ENCODE results near the gene AFTPH. TPM values are rescaled to one million over a fixed set of nuclear protein-coding genes. Genes with fewer than 3 reads are reported as not detected.

Gene AFTPH
- total RNA-seq, 1 experiment from 2014 or later, result 24.3 TPM

DNA sequence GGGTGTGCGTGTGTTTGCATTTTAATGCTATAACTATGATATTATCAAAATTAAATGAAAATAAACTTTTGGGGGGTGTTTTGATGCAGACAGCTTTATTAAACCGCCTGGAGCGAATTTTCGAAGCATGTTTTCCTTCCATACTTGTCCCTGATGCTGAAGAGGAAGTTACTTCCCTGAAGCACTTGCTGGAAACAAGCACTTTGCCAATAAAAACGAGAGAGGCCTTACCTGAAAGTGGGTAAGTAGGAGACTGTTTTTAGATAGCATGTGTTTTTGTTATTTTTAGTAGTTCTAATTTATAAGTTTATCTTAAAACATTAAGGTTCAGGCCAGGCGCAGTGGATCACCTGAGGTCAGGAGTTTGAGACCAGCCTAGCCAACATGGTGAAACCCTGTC, 43.3 kb downstream of the AFTPH start:
- H3K27me3 ChIP-seq, result no peaks in the 10 kb centered on the region
- H3K4me1 ChIP-seq, result no peaks in the 10 kb centered on the region
- no peak for DNase-seq
- H3K36me3 ChIP-seq, result peaks cover 9% of the 10 kb centered on the region; the same call in 1 of the 2 replicates
- H3K9me3 ChIP-seq (replicated peaks), result no peaks in the 10 kb centered on the region
- no peak overlapping the region for H3K27ac ChIP-seq
- no peak overlapping the region for H3K4me3 ChIP-seq

DNA sequence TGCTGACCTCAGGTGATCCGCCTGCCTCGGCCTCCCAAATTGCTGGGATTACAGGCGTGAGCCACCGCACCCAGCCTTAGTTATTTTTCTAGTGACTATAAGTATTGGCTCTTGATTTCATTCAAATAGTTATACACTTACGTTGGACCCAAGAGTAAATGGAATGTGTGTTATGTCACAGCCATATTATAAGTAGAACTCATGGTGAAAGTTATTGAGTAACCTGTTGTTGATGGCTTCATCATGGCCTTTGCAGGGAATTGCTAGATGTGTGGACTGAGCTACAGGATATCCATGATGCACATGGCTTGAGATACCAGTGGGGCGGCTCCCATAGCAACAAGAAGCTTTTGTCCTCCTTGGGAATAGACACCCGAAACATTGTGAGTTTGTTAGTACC, 44.7 kb downstream of the AFTPH start:
- Histone ChIP-seq H3K27ac (no peak overlapping the region), H3K9me3 (replicated peaks) (no peaks in the 10 kb centered on the region), H3K27me3 (no peaks in the 10 kb centered on the region), H3K4me1 (no peaks in the 10 kb centered on the region), H3K36me3 (peaks cover 9% of the 10 kb centered on the region; the same call in 1 of the 2 replicates), H3K4me3 (no peak overlapping the region)
- no peak for DNase-seq

- Histone ChIP-seq H3K4me3 (no peak overlapping the region), H3K9me3 (replicated peaks) (no peaks in the 10 kb centered on the region), H3K36me3 (peaks cover 4% of the 10 kb centered on the region), H3K4me1 (no peaks in the 10 kb centered on the region), H3K27me3 (no peaks in the 10 kb centered on the region), H3K27ac (no peak overlapping the region)
- no peak for DNase-seq
Measured at GRCh38 chr2:64574871-64575270, 50.7 kb downstream of the AFTPH start.

GRCh38 chr2:64581018-64581417, 56.9 kb downstream of the AFTPH start:
- H3K4me1 ChIP-seq, result no peaks in the 10 kb centered on the region
- no peak for DNase-seq
- peaks cover 6% of the 10 kb centered on the region for H3K36me3 ChIP-seq
- no peak overlapping the region for H3K4me3 ChIP-seq
- H3K9me3 ChIP-seq (replicated peaks), result no peaks in the 10 kb centered on the region
- H3K27ac ChIP-seq, result no peak overlapping the region
- H3K27me3 ChIP-seq, result no peaks in the 10 kb centered on the region

DNA sequence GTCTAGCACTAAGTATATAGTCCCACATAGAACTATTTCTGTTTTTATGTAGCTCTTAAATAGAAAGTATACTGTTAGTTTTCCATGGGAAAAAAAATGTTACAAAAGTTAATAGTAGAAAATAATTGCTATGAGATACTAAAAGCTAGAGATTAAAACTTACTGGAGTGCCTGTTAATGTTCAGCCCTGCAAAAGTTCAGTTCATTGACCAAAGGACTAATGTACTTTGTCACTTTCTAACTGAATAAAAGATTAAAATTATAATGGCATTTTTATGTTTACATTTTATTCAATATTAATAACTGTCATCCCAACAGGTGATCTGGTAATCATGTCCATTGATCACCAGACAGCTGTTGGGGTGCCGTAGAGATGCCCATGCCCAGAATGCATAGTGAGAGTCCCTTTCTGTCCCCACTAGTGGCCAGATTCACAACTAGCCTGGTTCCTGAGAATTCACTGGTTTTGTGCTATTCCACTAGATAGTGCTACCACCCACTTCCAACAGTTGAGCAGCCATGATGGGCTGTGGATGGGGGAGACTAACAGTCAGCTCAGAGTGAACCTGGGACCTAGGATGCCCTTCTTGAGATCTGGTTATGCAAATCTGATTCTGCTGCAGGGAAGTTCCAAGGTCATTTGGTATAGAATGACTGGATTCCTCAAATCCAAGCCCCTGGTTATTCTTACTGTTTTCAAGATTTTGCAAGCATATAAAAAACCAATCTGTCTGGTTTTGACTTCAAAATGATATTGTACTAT, 57.8 kb downstream of the AFTPH start:
- Histone ChIP-seq H3K9me3 (replicated peaks) (no peaks in the 10 kb centered on the region), H3K4me3 (no peak overlapping the region), H3K4me1 (no peaks in the 10 kb centered on the region), H3K36me3 (peaks cover 8% of the 10 kb centered on the region), H3K27me3 (no peaks in the 10 kb centered on the region), H3K27ac (no peak overlapping the region)
- DNase-seq, result no peak

- Histone ChIP-seq H3K9me3 (replicated peaks) (no peaks in the 10 kb centered on the region), H3K27ac (no peak overlapping the region), H3K4me3 (no peak overlapping the region)
Measured at GRCh38 chr2:64582774-64583340, 58.7 kb downstream of the AFTPH start.

GRCh38 chr2:64586054-64586453, 61.9 kb downstream of the AFTPH start:
- no peak for DNase-seq
- H3K4me3 ChIP-seq, result no peak overlapping the region
- H3K4me1 ChIP-seq, result no peaks in the 10 kb centered on the region
- H3K36me3 ChIP-seq, result peaks cover 22% of the 10 kb centered on the region
- H3K9me3 ChIP-seq (replicated peaks), result no peaks in the 10 kb centered on the region
- H3K27ac ChIP-seq, result no peak overlapping the region
- H3K27me3 ChIP-seq, result no peaks in the 10 kb centered on the region

More at GRCh38 chr2:64582774-64583340, 58.7 kb downstream of the AFTPH start:
- Histone ChIP-seq H3K36me3 (peaks cover 8% of the 10 kb centered on the region), H3K27me3 (no peaks in the 10 kb centered on the region), H3K4me1 (no peaks in the 10 kb centered on the region)
- no peak for DNase-seq

- H3K4me3 ChIP-seq, result no peak overlapping the region
- no peaks in the 10 kb centered on the region for H3K27me3 ChIP-seq
- DNase-seq, result peak in 1 of 2 experiments; percentile 76
- peaks cover 26% of the 10 kb centered on the region for H3K36me3 ChIP-seq
- no peaks in the 10 kb centered on the region for H3K4me1 ChIP-seq
- no peak overlapping the region for H3K27ac ChIP-seq
- H3K9me3 ChIP-seq (replicated peaks), result no peaks in the 10 kb centered on the region
Measured at GRCh38 chr2:64586883-64587481, 62.9 kb downstream of the AFTPH start.

DNA sequence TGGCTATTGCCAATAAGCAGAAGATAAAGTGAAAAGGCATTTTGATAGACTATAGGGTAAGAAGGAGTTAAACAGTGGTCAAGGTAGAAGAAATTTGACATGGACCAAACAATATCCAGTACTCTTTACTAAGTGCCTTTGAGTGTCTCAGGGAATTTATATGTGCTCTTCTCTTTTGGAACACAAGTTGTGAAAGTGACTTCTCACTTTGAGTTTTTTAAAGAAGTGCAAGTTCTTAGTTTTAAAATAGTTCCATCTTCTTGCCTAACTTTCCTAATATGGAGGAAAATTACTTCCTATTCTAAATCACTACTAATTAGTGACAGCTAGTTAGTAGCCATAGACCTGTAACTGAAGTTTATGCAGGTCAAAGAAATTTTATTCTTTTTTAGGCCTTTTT, 63.4 kb downstream of the AFTPH start:
- peaks cover 27% of the 10 kb centered on the region for H3K36me3 ChIP-seq
- H3K4me3 ChIP-seq, result no peak overlapping the region
- no peak overlapping the region for H3K27ac ChIP-seq
- no peak for DNase-seq
- no peaks in the 10 kb centered on the region for H3K4me1 ChIP-seq
- no peaks in the 10 kb centered on the region for H3K9me3 ChIP-seq (replicated peaks)
- no peaks in the 10 kb centered on the region for H3K27me3 ChIP-seq

DNA sequence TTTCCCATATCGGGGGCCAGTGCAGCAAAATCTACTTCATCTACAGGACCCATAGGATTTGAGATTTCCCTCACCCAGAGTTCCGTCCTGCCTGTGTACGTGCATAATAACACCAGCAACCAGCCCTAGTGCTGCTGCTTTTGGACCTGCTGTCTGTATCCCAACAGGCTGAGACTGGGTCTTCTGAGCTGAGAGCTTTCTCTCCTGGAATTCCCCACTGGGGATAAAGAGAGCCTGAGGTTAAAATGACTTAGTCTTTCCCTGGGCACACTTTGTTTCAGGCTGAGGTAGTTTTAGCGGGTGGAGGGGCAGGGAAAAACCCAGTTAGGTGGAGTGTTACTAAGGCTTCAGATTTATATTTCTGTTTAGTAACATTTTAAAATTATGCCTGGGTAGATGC, 67.1 kb downstream of the AFTPH start:
- no peak for DNase-seq
- H3K4me1 ChIP-seq, result no peaks in the 10 kb centered on the region
- no peak overlapping the region for H3K4me3 ChIP-seq
- H3K9me3 ChIP-seq (replicated peaks), result no peaks in the 10 kb centered on the region
- H3K27ac ChIP-seq, result no peak overlapping the region
- H3K27me3 ChIP-seq, result no peaks in the 10 kb centered on the region
- peaks cover 24% of the 10 kb centered on the region for H3K36me3 ChIP-seq

GRCh38 chr2:64593035-64593655, 69.0 kb downstream of the AFTPH start:
- no peak overlapping the region for H3K27ac ChIP-seq
- H3K4me3 ChIP-seq, result no peak overlapping the region
- no peaks in the 10 kb centered on the region for H3K9me3 ChIP-seq (replicated peaks)
- DNase-seq, result no peak
- H3K4me1 ChIP-seq, result no peaks in the 10 kb centered on the region
- peaks cover 24% of the 10 kb centered on the region for H3K36me3 ChIP-seq
- H3K27me3 ChIP-seq, result no peaks in the 10 kb centered on the region

- Histone ChIP-seq H3K27me3 (no peaks in the 10 kb centered on the region), H3K36me3 (peaks cover 20% of the 10 kb centered on the region; the same call in 1 of the 2 replicates), H3K27ac (no peak overlapping the region), H3K4me3 (no peak overlapping the region), H3K9me3 (replicated peaks) (no peaks in the 10 kb centered on the region), H3K4me1 (no peaks in the 10 kb centered on the region)
- DNase-seq, result no peak
Measured at GRCh38 chr2:64594226-64594989, 70.3 kb downstream of the AFTPH start.

- Histone ChIP-seq H3K9me3 (replicated peaks) (no peaks in the 10 kb centered on the region), H3K27ac (no peak overlapping the region), H3K4me3 (no peak overlapping the region), H3K27me3 (no peaks in the 10 kb centered on the region), H3K36me3 (0 out of 2 replicates have a peak, but pooled peaks cover 11% of the 10 kb centered on the region), H3K4me1 (no peaks in the 10 kb centered on the region)
- DNase-seq, result peak; percentile 41 to 74
Measured at GRCh38 chr2:64595397-64596176, 71.5 kb downstream of the AFTPH start.

DNA sequence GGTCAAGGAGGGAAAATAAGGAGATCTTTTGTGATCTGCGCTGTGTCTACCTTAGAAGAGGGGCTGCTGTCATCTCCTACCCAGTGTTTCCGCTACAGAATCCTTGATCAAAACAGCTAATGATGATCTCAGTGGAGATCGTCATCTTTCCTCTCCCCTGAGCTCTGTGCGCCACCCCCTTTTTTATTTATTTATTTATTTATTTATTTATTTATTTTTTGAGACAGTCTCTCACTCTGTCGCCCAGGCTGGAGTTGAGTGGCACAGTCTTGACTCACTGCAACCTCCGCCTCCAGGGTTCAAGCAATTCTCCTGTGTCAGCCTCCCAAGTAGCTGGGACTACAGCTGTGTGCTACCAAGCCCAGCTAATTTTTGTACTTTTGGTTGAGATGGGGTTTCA, 74.1 kb downstream of the AFTPH start:
- H3K27me3 ChIP-seq, result no peaks in the 10 kb centered on the region
- no peak overlapping the region for H3K27ac ChIP-seq

More for the DNA sequence above, 74.1 kb downstream of the AFTPH start:
- Histone ChIP-seq H3K36me3 (no peaks in the 10 kb centered on the region), H3K4me1 (no peaks in the 10 kb centered on the region; the same call in 1 of the 2 replicates), H3K9me3 (replicated peaks) (no peaks in the 10 kb centered on the region), H3K4me3 (no peak overlapping the region)
- no peak for DNase-seq
